ENCODE results near the gene MYL6. TPM values are rescaled to one million over a fixed set of nuclear protein-coding genes. Genes with fewer than 3 reads are reported as not detected.

The MYL6 gene
- total RNA-seq, 2 experiments from 2014 or later: 841 to 868 TPM

- H3K4me3 Mint-ChIP-seq: no peak overlapping the region
- peaks cover 23% of the 10 kb centered on the region for H3K36me3 Mint-ChIP-seq (ENCODE audit: low read depth)
Measured at GRCh38 chr12:56120158-56120846, 37.9 kb upstream of the MYL6 start.

DNA sequence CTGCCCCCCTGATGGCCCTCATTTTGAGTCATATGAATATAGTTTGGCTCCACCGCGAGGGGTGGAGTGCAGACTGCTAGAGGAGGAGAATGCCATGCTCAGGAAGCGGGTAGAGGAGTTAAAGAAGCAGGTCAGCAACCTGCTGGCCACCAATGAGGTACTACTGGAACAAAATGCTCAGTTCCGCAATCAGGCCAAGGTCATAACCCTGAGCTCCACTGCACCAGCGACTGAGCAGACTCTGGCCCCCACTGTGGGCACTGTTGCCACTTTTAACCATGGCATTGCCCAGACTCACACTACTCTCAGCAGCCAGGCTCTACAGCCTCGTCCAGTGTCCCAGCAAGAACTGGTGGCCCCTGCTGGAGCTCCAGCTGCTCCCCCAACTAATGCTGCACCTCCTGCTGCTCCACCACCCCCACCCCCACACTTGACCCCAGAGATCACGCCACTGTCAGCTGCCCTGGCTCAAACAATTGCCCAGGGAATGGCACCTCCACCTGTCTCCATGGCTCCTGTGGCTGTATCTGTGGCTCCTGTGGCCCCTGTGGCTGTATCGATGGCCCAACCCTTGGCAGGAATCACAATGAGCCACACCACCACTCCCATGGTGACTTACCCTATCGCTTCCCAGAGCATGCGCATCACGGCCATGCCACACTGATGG, 36.8 kb upstream of the MYL6 start:
- intact Hi-C loops (cut with micrococcal nuclease): no loop called here
- H3K27me3 Mint-ChIP-seq (ENCODE audit: low read depth): no peaks in the 10 kb centered on the region
- peaks cover 23% of the 10 kb centered on the region for H3K36me3 Mint-ChIP-seq (ENCODE audit: low read depth)
- no peak overlapping the region for H3K27ac Mint-ChIP-seq
- no peaks in the 10 kb centered on the region for H3K9me3 Mint-ChIP-seq
- no peak overlapping the region for H3K4me3 Mint-ChIP-seq
- DNase-seq: no peak
- peaks cover 27% of the 10 kb centered on the region for H3K4me1 Mint-ChIP-seq (ENCODE audit: low read depth)
- CTCF ChIA-PET: interaction anchor here (7.9 kb wide), 1 partner anchor 68 kb away, joined by 86 read pairs; the partner anchor contains the start of gene SMARCC2

More at GRCh38 chr12:56120158-56120846, 37.9 kb upstream of the MYL6 start:
- H3K27ac Mint-ChIP-seq: peak overlapping the region; percentile 26
- CTCF ChIA-PET: interaction anchor here (0.6 to 7.9 kb wide), 22 partner anchors 8 to 349 kb away, joined by 3 to 86 read pairs (median 4); partner anchors contain the start of genes ANKRD52, ESYT1, RNF41 and SMARCC2
- no peaks in the 10 kb centered on the region for H3K27me3 Mint-ChIP-seq (ENCODE audit: low read depth)
- no peaks in the 10 kb centered on the region for H3K9me3 Mint-ChIP-seq
- DNase-seq: no peak
- intact Hi-C loops (cut with micrococcal nuclease): no loop called here
- H3K4me1 Mint-ChIP-seq (ENCODE audit: low read depth): peaks cover 23% of the 10 kb centered on the region

GRCh38 chr12:56122637-56123036, 35.5 kb upstream of the MYL6 start:
- intact Hi-C loops (cut with micrococcal nuclease): no loop called here
- no peak overlapping the region for H3K27ac Mint-ChIP-seq
- no peaks in the 10 kb centered on the region for H3K27me3 Mint-ChIP-seq (ENCODE audit: low read depth)
- no peak overlapping the region for H3K4me3 Mint-ChIP-seq
- H3K36me3 Mint-ChIP-seq (ENCODE audit: low read depth): peaks cover 10% of the 10 kb centered on the region
- CTCF ChIA-PET: interaction anchor here (1.4 to 7.9 kb wide), 2 partner anchors 66 to 75 kb away, joined by 3 to 86 read pairs; partner anchors contain the start of gene SMARCC2
- no peak for DNase-seq
- H3K9me3 Mint-ChIP-seq: no peaks in the 10 kb centered on the region
- H3K4me1 Mint-ChIP-seq (ENCODE audit: low read depth): peaks cover 40% of the 10 kb centered on the region

DNA sequence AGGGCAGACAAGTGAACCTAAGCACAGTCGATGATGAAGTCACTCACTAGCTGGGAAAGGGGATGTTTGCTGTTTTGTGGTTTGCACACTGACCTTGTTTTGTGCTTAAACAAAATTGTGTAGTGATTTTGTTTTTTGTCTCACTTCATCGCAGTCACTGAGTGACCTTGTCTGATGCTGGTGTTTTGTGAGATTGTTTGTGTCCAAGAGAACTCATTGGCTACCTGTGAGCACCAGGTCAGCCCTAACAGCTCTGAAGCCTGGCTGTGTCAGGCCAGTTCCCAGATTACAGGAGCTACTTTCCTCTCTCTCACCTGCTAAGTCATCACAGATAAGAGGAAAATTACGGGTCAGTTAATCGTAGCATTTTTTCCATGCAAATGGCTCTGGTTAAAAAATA, 34.0 kb upstream of the MYL6 start:
- Mint-ChIP-seq H3K36me3 (ENCODE audit: low read depth) (peaks cover 9% of the 10 kb centered on the region), H3K27me3 (ENCODE audit: low read depth) (no peaks in the 10 kb centered on the region), H3K27ac (peak overlapping the region; percentile 32), H3K4me1 (ENCODE audit: low read depth) (peaks cover 36% of the 10 kb centered on the region), H3K4me3 (no peak overlapping the region), H3K9me3 (no peaks in the 10 kb centered on the region)
- no peak for DNase-seq
- CTCF ChIA-PET: interaction anchor here (0.8 to 7.9 kb wide), 5 partner anchors 37 to 340 kb away, joined by 3 to 86 read pairs (median 4); partner anchors contain the start of genes MYL6, RNF41 and SMARCC2
- intact Hi-C loops (cut with micrococcal nuclease): no loop called here

- intact Hi-C loops (cut with micrococcal nuclease): loop anchor here (1.0 kb wide), 9 partner anchors 8 to 342 kb away; partner anchors contain the start of genes CS, MYL6, MYL6B and NABP2
- peak overlapping the region; percentile 91 for H3K4me3 Mint-ChIP-seq
- peaks cover 21% of the 10 kb centered on the region for H3K36me3 Mint-ChIP-seq (ENCODE audit: low read depth)
- CTCF ChIA-PET: interaction anchor here (0.8 to 3.9 kb wide), 9 partner anchors 9 to 96 kb away, joined by 3 to 43 read pairs (median 4); partner anchors contain the start of genes MYL6, RNF41, SMARCC2 and ZC3H10
- peak overlapping the region; percentile 86 for H3K27ac Mint-ChIP-seq
- DNase-seq: no peak
- no peaks in the 10 kb centered on the region for H3K27me3 Mint-ChIP-seq (ENCODE audit: low read depth)
- no peaks in the 10 kb centered on the region for H3K9me3 Mint-ChIP-seq
- peaks cover 47% of the 10 kb centered on the region for H3K4me1 Mint-ChIP-seq (ENCODE audit: low read depth)
Measured at GRCh38 chr12:56126732-56127239, 31.4 kb upstream of the MYL6 start.

- Mint-ChIP-seq H3K27ac (peak overlapping the region; percentile 86), H3K9me3 (no peaks in the 10 kb centered on the region), H3K27me3 (ENCODE audit: low read depth) (no peaks in the 10 kb centered on the region), H3K4me3 (peak overlapping the region; percentile 91), H3K4me1 (ENCODE audit: low read depth) (peaks cover 54% of the 10 kb centered on the region), H3K36me3 (ENCODE audit: low read depth) (peaks cover 28% of the 10 kb centered on the region)
- CTCF ChIA-PET: interaction anchor here (0.5 to 3.5 kb wide), 12 partner anchors 9 to 310 kb away, joined by 3 to 28 read pairs (median 4); partner anchors contain the start of genes ANKRD52, ORMDL2, RNF41 and SARNP
- DNase-seq: no peak
- intact Hi-C loops (cut with micrococcal nuclease): loop anchor here (1.0 kb wide), 2 partner anchors 173 to 322 kb away; partner anchors contain the start of genes CS and TIMELESS
Measured at GRCh38 chr12:56127485-56127887, 30.7 kb upstream of the MYL6 start.

- DNase-seq: peak; percentile 99
- H3K27me3 Mint-ChIP-seq (ENCODE audit: low read depth): no peaks in the 10 kb centered on the region
- H3K9me3 Mint-ChIP-seq: no peaks in the 10 kb centered on the region
- CTCF ChIA-PET: interaction anchor here (0.5 to 3.5 kb wide), 13 partner anchors 9 to 310 kb away, joined by 3 to 28 read pairs (median 4); partner anchors contain the start of genes ANKRD52, ORMDL2, RNF41 and SARNP
- peaks cover 29% of the 10 kb centered on the region for H3K36me3 Mint-ChIP-seq (ENCODE audit: low read depth)
- H3K4me3 Mint-ChIP-seq: peak within 1 kb of the TSS; percentile 91
- intact Hi-C loops (cut with micrococcal nuclease): loop anchor here (1.0 to 2.0 kb wide), 3 partner anchors 23 to 321 kb away; partner anchors contain the start of genes CS, PA2G4 and TIMELESS
- peak within 1 kb of the TSS; percentile 86 for H3K27ac Mint-ChIP-seq
- peaks cover 55% of the 10 kb centered on the region for H3K4me1 Mint-ChIP-seq (ENCODE audit: low read depth)
Measured at GRCh38 chr12:56127888-56128669, 30.1 kb upstream of the MYL6 start, which contains the start of gene ESYT1. Gene ESYT1, plus strand, starts transcription at chr12:56128267. Its CDS starts 53 bp downstream, at chr12:56128320.

GRCh38 chr12:56128670-56129205, 29.4 kb upstream of the MYL6 start:
- Mint-ChIP-seq H3K27me3 (ENCODE audit: low read depth) (no peaks in the 10 kb centered on the region), H3K4me3 (peak overlapping the region; percentile 91), H3K36me3 (ENCODE audit: low read depth) (peaks cover 33% of the 10 kb centered on the region), H3K9me3 (no peaks in the 10 kb centered on the region), H3K27ac (peak overlapping the region; percentile 86), H3K4me1 (ENCODE audit: low read depth) (peaks cover 57% of the 10 kb centered on the region)
- DNase-seq: peak; percentile 34
- intact Hi-C loops (cut with micrococcal nuclease): loop anchor here (2.0 kb wide), 1 partner anchor 24 kb away; the partner anchor contains the start of gene PA2G4
- CTCF ChIA-PET: interaction anchor here (0.6 to 3.5 kb wide), 10 partner anchors 10 to 311 kb away, joined by 3 to 28 read pairs (median 4); partner anchors contain the start of genes ORMDL2, RNF41, SARNP and SMARCC2

DNA sequence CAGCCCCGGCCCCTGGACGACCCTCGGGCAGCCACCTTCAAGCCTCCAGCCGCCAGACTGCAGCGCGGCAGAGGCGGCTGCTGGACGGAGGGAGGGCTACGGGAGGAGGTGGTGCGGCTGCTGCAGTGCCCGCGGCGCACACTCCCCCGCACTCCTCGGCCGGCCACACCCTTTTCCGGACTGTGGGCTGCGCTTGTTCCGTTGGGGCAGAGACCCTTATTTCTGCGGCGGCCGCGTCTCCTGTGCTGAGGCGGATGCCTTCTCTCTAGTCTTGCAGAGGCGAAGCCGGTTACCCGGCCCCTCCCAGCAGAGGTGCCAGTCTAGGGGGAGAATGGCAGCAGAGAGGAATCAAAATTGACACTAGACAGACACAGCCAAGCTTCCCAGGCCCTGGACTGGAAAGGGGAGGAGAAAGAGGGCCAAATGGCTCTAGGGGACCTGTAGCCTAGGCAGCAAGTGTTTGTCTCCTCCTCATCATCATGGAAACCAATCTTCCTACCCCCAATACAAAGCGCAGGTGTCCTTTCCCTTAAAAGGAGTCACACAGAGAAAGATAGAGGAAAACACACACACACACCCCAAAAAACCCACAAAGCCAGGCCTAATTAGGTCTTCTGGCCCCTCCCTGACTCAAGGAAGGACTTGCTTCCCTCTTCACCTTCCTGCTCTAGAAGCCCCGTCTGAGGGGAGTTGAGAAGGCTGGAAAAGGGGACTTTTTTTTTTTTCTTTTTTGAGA, 28.8 kb upstream of the MYL6 start:
- Mint-ChIP-seq H3K9me3 (no peaks in the 10 kb centered on the region), H3K4me3 (peak overlapping the region; percentile 91), H3K4me1 (ENCODE audit: low read depth) (peaks cover 60% of the 10 kb centered on the region), H3K27ac (peak overlapping the region; percentile 86), H3K27me3 (ENCODE audit: low read depth) (no peaks in the 10 kb centered on the region), H3K36me3 (ENCODE audit: low read depth) (peaks cover 36% of the 10 kb centered on the region)
- CTCF ChIA-PET: interaction anchor here (0.6 to 3.1 kb wide), 6 partner anchors 10 to 134 kb away, joined by 3 to 28 read pairs (median 8); partner anchors contain the start of genes MYL6B, SMARCC2 and ZC3H10
- DNase-seq: peak; percentile 66
- intact Hi-C loops (cut with micrococcal nuclease): loop anchor here (2.0 kb wide), 1 partner anchor 25 kb away; the partner anchor contains the start of gene PA2G4

DNA sequence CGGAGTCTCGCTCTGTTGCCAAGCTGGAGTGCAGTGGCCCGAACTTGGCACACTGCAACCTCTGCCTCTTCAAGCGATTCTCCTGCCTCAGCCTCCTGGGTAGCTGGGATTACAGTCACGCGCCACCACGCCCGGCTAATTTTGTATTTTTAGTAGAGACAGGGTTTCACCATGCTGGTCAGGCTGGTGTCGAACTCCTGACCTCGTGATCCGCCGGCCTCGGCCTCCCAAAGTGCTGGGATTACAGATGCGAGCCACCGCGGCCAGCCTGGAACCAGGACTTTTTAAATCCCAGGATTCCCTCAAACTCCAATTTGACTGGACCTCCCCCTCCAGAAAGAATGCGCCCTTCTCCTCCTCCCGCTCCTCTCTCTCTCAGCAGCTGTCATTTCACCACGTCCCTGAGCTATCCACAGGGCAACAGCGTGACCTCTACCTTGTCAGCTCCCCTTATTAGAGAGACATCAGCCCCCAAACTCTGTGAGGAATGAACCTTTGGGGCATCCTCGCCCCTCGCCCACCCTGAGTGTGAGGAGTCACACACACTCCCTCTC, 28.1 kb upstream of the MYL6 start:
- H3K9me3 Mint-ChIP-seq: no peaks in the 10 kb centered on the region
- CTCF ChIA-PET: interaction anchor here (0.7 to 3.1 kb wide), 5 partner anchors 10 to 59 kb away, joined by 3 to 28 read pairs (median 3); partner anchors contain the start of genes MYL6B and SMARCC2
- peak overlapping the region; percentile 55 for H3K27ac Mint-ChIP-seq

More for the DNA sequence above, 28.1 kb upstream of the MYL6 start:
- Mint-ChIP-seq H3K36me3 (ENCODE audit: low read depth) (peaks cover 37% of the 10 kb centered on the region), H3K4me1 (ENCODE audit: low read depth) (peaks cover 58% of the 10 kb centered on the region), H3K27me3 (ENCODE audit: low read depth) (no peaks in the 10 kb centered on the region), H3K4me3 (peak overlapping the region; percentile 91)
- DNase-seq: no peak
- intact Hi-C loops (cut with micrococcal nuclease): loop anchor here (2.0 kb wide), 1 partner anchor 25 kb away; the partner anchor contains the start of gene PA2G4

Data from activated naive CD4-positive, alpha-beta T cell treated with anti-CD3 and anti-CD28 coated beads for 36 hours (primary cell).